Skeletal muscle tissue (tissue), 4 donors: ENCODE data around the gene FAM118B. TPM values are rescaled to one million over a fixed set of nuclear protein-coding genes. Genes with fewer than 3 reads are reported as not detected.
A peak's percentile ranks its signal among the peaks of the same experiment; 100 is the strongest.

Experiments
- H3K27ac ChIP-seq: one replicate; pipeline ENCODE4 v1.7.0; 2013; ENCODE audit warnings: mild to moderate bottlenecking, low read depth, low read length, inconsistent platforms
- H3K27me3 ChIP-seq, 3 donors: one replicate each; pipeline ENCODE4 v1.7.0; 2013; ENCODE audit warnings: low read length in 3 of 3; ENCODE audit not compliant: control insufficient read depth in 3 of 3, insufficient read depth in 3 of 3
- H3K36me3 ChIP-seq, 3 donors: one replicate each; pipeline ENCODE4 v1.7.0; 2013; ENCODE audit warnings: low read length in 3 of 3; ENCODE audit not compliant: control insufficient read depth in 3 of 3, insufficient read depth in 3 of 3
- H3K4me1 ChIP-seq, 3 donors: one replicate each; pipeline ENCODE4 v1.7.0; 2013; ENCODE audit warnings: low read length in 3 of 3, mild to moderate bottlenecking in 3 of 3; ENCODE audit not compliant: control insufficient read depth in 3 of 3, insufficient read depth in 3 of 3
- H3K4me3 ChIP-seq, 3 donors: one replicate each; pipeline ENCODE4 v1.7.0; 2013; ENCODE audit warnings: low read length in 3 of 3
- H3K9ac ChIP-seq, 3 donors: one replicate each; pipeline ENCODE4 v1.7.0; 2013; ENCODE audit warnings: low read length in 3 of 3, mild to moderate bottlenecking in 3 of 3, moderate library complexity in 2 of 3, low read depth in 1 of 3
- H3K9me3 ChIP-seq, 3 donors: one replicate each; pipeline ENCODE4 v1.7.0; 2013; ENCODE audit warnings: low read length in 3 of 3; ENCODE audit not compliant: control insufficient read depth in 3 of 3
- total RNA-seq: library from RNA; depleted of rRNA; stranded (reverse); fragments of >200 nt; gene quantifications from one replicate; pipeline ENCODE4 v1.2.3, GENCODE V29; 2014
- donor health status: Osteomylitis.

FAM118B gene
- total RNA-seq, 1 donor from 2014 or later: 14.1 TPM

GRCh38 chr11:126214441-126214840, 2.9 kb downstream of the FAM118B start:
- Histone ChIP-seq H3K9ac (no peak overlapping the region), H3K27ac (no peak overlapping the region), H3K27me3 (no peaks in the 10 kb centered on the region), H3K9me3 (no peaks in the 10 kb centered on the region), H3K36me3 (peaks cover 5 to 11% (median 7%) of the 10 kb centered on the region in 3 donors), H3K4me3 (peak overlapping the region in 1 of 3 donors; percentile 19), H3K4me1 (peaks cover 25 to 44% (median 41%) of the 10 kb centered on the region in 3 donors)

- Histone ChIP-seq H3K4me1 (peaks cover 24 to 41% (median 37%) of the 10 kb centered on the region in 3 donors), H3K4me3 (peak overlapping the region in 1 of 3 donors; percentile 19), H3K27ac (no peak overlapping the region), H3K9me3 (no peaks in the 10 kb centered on the region), H3K27me3 (no peaks in the 10 kb centered on the region), H3K36me3 (peaks cover 1 to 7% (median 4%) of the 10 kb centered on the region in 3 donors), H3K9ac (no peak overlapping the region)
Measured at GRCh38 chr11:126214841-126215240, 3.3 kb downstream of the FAM118B start.

- Histone ChIP-seq H3K4me3 (no peak overlapping the region), H3K4me1 (peaks cover 13 to 28% (median 24%) of the 10 kb centered on the region in 3 donors)
Measured at GRCh38 chr11:126216526-126217305, 5.1 kb downstream of the FAM118B start.

GRCh38 chr11:126217491-126217890, 5.9 kb downstream of the FAM118B start:
- H3K27me3 ChIP-seq: no peaks in the 10 kb centered on the region
- H3K9ac ChIP-seq: no peak overlapping the region
- no peak overlapping the region for H3K4me3 ChIP-seq
- no peaks in the 10 kb centered on the region for H3K9me3 ChIP-seq
- H3K27ac ChIP-seq: no peak overlapping the region
- peaks cover 8 to 21% (median 17%) of the 10 kb centered on the region in 3 donors for H3K4me1 ChIP-seq
- H3K36me3 ChIP-seq: no peaks in the 10 kb centered on the region

More at GRCh38 chr11:126216526-126217305, 5.1 kb downstream of the FAM118B start:
- no peaks in the 10 kb centered on the region for H3K36me3 ChIP-seq
- H3K27ac ChIP-seq: no peak overlapping the region
- H3K9ac ChIP-seq: no peak overlapping the region
- H3K9me3 ChIP-seq: no peaks in the 10 kb centered on the region
- H3K27me3 ChIP-seq: no peaks in the 10 kb centered on the region

DNA sequence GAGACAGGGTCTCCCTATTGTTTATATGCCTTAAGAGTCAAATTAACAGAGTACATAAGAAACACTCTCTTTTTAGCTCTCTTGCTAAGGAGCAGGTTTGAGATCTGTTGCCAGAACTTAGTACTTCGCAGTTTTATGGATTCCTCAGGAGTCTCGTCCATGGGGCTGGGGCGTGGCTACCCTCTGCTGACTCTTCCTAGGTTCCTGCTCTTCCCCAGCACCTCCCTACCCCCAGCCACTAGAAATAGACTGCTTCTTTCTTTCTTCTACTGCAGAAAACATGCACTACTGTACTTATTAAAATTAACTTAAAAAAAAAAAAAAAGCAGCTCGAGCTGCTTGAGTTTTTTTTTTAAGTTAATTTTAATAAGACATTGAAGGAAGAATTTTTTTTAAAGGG, 8.0 kb downstream of the FAM118B start:
- Histone ChIP-seq H3K27me3 (no peaks in the 10 kb centered on the region), H3K9me3 (no peaks in the 10 kb centered on the region), H3K9ac (no peak overlapping the region), H3K27ac (no peak overlapping the region), H3K4me1 (peaks cover 0 to 10% (median 5%) of the 10 kb centered on the region in 3 donors), H3K36me3 (no peaks in the 10 kb centered on the region), H3K4me3 (no peak overlapping the region)

- no peak overlapping the region for H3K27ac ChIP-seq
Measured at GRCh38 chr11:126224647-126225294, 13.2 kb downstream of the FAM118B start.

GRCh38 chr11:126225295-126225665, 13.7 kb downstream of the FAM118B start:
- Histone ChIP-seq H3K27ac (no peak overlapping the region), H3K9me3 (no peaks in the 10 kb centered on the region), H3K36me3 (no peaks in the 10 kb centered on the region)

More at GRCh38 chr11:126224647-126225294, 13.2 kb downstream of the FAM118B start:
- no peaks in the 10 kb centered on the region for H3K9me3 ChIP-seq
- no peaks in the 10 kb centered on the region for H3K36me3 ChIP-seq
- no peak overlapping the region for H3K9ac ChIP-seq
- no peaks in the 10 kb centered on the region for H3K4me1 ChIP-seq
- no peaks in the 10 kb centered on the region for H3K27me3 ChIP-seq
- no peak overlapping the region for H3K4me3 ChIP-seq

DNA sequence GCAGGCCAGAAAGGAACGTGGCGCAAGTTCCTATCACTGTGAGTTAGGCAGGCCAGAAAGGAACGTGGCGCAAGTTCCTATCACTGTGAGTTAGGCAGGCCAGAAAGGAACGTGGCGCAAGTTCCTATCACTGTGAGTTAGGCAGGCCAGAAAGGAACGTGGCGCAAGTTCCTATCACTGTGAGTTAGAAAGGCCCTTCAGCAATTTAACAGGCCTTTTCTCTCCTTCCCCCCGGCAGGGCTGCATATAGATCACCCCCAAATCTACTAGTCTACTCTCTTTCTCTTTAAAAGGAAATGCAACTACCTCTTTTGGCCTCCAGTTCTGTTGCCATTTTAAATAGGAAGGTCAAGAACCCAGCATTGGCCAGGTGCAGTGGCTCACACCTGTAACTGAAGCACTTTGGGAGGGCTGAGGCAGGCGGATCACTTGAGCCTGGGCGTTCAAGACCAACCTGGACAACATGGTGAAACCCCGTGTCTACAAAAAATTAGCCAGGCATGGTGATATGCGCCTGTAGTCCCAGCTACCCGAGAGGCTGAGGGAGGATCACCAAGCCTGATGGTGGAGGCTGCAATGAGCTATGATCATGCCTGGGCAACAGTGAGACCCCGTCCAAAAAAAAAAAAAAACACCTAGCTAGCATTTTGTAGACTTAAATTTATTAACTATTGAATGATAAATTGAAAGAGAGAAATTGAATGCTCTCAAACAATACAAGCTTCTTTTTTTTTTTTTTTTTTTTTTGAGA, 14.9 kb downstream of the FAM118B start:
- no peaks in the 10 kb centered on the region for H3K36me3 ChIP-seq
- no peaks in the 10 kb centered on the region for H3K9me3 ChIP-seq
- H3K9ac ChIP-seq: no peak overlapping the region
- no peak overlapping the region for H3K4me3 ChIP-seq
- H3K27me3 ChIP-seq: no peaks in the 10 kb centered on the region
- no peak overlapping the region for H3K27ac ChIP-seq
- peaks cover 0 to 4% (median 0%) of the 10 kb centered on the region in 3 donors for H3K4me1 ChIP-seq

More at GRCh38 chr11:126225295-126225665, 13.7 kb downstream of the FAM118B start:
- Histone ChIP-seq H3K4me3 (no peak overlapping the region), H3K4me1 (no peaks in the 10 kb centered on the region), H3K9ac (no peak overlapping the region), H3K27me3 (no peaks in the 10 kb centered on the region)

GRCh38 chr11:126229858-126230540, 18.4 kb downstream of the FAM118B start:
- no peaks in the 10 kb centered on the region for H3K9me3 ChIP-seq
- H3K27ac ChIP-seq: no peak overlapping the region
- H3K4me1 ChIP-seq: peaks cover 2 to 8% (median 6%) of the 10 kb centered on the region in 3 donors
- H3K36me3 ChIP-seq: no peaks in the 10 kb centered on the region
- H3K9ac ChIP-seq: no peak overlapping the region
- H3K4me3 ChIP-seq: no peak overlapping the region
- H3K27me3 ChIP-seq: no peaks in the 10 kb centered on the region
